HG03097 (cell line): ENCODE results near the gene DSE.

Experiments used
- ATAC-seq: cut with Tn5 transposase; IDR thresholded peaks from one replicate; pipeline ENCODE4 v1.9.1; 2021; ENCODE audit not compliant: unreplicated experiment, low FRiP score

Gene DSE

DNA sequence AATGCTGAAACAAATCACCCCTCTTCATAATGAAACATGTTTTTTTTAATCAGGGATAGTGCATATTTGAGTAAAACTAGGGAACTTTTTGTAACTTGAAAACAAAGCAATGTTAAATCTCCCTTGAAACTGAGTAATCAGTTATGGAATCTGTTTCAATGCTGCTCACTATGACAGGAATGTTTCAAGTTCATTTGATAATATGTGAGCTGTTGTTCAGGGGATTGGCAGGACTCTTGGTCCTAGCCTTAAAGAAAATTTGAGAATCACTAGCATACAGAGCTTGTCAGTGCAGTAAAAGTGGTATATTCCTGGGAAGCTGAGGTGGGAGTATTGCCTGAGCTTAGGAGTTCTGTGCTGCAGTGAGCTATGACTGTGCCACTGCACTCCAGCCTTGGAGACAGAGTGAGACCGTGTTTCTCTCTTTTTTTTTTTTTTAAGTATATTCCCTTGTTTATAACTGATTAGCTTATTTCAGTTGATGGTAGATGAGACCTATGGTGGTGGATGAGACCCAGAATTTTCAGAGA is 68.8 kb downstream of the DSE start:
- ATAC-seq, result no peak

DNA sequence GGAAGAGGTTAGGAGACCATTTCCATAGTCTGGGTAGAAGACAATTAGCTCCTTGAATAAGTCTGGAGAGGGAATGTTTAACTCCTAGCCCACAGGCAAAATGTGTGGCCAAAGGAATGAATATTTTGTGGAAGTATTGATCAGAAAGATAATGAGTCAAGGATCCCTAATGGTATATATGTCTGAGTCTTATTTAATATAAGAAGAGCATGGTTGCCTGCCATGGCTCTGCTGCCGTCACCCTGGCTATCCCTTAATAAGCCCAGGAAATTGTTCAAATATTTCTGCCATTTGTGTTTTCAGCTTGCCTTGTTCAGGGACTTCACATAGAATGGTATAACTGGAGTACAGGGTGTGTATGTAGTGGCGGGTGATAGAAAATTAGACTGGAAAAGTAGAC is 72.4 kb downstream of the DSE start:
- ATAC-seq, result no peak

DNA sequence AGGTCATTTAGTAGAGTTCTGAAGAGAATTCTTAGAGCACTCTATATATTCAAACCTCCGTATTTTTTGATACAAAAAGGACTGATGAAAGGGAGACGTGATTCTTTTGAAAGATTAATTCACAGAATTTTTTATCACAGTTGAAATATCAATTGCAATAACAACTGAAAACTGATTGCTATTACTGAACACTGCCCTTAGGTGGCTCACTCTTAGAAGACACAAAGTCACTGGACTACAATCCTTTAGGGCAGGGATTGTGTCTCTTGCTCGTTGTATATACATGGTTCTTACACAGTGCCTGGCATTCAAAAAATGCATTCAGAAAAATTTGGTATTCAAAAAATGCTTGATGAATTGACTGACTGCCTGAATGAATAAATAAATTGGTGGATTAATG is 73.3 kb downstream of the DSE start:
- no peak for ATAC-seq

DNA sequence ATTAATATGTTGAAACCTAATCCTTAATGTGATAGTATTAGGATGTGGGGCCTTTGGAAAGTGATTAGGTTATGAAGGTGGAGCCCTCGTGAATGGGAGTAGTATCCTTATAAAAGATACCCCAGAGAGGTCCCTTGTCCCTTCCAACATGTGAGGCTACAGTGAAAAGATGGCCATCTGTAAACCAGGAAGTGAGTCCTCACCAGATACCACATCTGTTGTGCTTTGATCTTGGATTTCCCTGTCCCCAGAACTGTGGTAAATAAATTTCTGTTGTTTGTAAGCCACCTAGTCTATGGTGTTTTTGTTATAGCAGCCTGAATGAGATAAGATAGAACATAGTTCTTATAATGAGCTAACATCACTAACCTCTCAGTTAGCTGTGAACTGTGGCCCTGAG is 73.8 kb downstream of the DSE start:
- no peak for ATAC-seq

DNA sequence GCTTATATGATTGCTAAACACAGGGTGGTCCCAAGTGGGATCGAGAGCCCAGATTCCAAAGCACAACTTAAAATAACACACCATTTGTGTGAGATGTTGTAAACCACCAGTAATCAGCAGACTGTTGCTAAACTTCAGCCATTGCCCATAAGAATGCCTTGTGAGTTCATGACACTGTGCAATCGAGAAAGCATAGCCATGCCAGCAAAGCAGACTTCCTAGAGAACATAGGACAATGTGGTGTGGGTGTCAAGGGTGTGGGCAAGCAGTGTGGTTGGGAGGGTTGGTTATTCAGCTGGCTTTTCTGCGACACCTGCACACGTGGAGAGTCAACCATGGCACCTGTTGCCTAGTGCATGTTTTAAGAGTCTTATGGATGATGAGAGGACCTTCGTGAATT is 74.4 kb downstream of the DSE start:
- ATAC-seq, result no peak

DNA sequence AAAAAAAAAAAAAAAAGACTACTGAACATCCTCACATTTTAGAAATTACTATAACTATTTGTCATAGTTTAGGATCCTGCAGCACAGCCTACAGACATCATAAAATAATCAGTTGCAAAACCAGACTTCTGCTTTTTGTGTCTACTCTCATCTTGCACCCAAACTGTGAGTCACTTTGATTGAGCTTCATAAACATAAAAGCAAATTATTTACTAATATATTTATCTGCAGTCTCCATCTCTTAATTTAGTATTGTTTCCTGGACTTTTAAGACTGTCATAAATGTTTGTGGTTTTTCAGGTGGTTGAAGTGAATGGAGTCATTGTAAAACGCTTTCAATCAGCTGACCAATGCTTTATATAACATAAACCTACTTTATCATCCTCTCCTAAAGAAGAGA is 75.7 kb downstream of the DSE start:
- no peak for ATAC-seq

DNA sequence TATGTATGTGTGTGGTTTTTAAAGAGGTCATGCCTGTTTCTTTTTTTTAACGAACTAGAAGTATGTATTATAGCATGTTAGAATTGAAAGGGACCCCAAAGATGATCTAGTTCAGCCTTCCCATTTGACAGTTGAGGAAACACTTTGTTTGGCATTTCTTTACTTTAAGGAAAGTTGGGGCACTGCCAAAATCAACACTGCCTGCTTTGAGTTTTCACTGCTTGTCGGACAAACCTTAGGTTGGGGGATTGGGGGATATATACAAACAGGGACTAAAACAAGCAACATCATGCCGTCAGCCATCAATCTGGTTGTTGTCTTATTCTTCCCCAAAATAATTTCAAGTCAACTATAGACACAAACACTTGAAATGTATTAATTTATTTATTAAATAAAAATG is 76.3 kb downstream of the DSE start:
- ATAC-seq, result no peak

DNA sequence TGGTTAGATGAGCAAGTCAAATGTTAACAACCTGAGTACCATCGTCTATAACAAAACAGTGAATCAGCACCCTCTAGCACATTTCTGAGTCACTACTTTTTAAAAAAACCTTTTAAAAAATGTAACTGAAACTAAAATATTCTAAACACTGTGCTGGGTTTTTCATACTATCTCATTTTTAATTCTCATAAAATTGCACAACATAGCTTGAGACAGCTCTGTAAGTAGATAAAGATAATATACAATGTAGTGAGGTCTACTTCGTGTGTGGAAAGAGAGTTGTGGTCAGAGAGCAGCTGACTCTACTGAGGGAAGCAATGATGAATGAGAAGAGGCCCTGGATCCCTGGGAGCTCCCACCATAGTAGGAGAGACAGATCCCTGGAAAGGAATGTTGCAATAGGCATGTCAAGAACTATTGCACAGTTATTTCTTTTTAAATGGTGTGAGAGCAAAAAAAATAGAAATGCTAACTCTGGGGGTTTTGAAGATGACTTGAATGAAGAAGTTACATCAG is 76.8 kb downstream of the DSE start:
- no peak for ATAC-seq

DNA sequence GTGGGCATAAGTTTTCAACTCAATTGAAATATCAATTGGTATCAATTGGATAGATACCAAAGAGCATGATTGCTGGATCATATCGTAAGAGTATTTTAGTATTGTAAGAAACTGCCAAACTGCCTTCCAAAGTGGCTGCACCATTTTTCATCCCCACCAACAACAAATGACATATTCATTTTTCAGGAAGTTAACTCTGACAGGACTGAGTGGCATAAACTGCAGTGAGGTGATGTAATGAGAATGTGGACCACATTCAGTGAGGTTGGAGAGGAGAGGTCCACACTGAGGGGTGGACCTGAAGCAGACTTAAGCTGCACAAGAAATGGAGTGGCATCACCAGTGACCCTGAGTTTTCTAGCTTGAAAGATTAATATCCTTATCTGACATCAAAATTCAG is 78.8 kb downstream of the DSE start:
- no peak for ATAC-seq

DNA sequence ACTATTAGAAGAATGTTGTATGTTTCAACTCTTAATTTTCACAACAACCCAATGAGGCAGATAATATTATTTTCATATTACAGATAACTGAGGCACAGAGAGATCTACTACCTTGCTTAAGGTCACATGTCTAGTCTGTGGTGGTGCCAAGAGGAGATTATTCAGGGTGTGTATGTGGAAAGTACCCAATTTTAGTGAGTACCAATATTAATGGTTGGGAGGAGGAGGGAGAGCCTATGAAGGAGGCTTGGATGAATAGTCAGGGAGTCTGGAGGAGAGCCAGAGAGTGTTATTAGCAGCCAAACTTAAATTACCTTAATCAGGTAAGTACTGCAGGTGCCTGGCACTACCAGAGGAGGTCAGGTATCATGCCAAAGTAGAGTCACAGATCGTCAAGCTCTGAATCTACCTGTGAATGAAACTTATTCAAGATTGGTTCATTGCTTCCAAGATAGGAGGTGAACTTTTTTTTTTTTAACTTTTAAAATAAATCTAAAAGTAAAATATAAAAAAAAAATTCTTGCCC is 79.5 kb downstream of the DSE start:
- no peak for ATAC-seq

DNA sequence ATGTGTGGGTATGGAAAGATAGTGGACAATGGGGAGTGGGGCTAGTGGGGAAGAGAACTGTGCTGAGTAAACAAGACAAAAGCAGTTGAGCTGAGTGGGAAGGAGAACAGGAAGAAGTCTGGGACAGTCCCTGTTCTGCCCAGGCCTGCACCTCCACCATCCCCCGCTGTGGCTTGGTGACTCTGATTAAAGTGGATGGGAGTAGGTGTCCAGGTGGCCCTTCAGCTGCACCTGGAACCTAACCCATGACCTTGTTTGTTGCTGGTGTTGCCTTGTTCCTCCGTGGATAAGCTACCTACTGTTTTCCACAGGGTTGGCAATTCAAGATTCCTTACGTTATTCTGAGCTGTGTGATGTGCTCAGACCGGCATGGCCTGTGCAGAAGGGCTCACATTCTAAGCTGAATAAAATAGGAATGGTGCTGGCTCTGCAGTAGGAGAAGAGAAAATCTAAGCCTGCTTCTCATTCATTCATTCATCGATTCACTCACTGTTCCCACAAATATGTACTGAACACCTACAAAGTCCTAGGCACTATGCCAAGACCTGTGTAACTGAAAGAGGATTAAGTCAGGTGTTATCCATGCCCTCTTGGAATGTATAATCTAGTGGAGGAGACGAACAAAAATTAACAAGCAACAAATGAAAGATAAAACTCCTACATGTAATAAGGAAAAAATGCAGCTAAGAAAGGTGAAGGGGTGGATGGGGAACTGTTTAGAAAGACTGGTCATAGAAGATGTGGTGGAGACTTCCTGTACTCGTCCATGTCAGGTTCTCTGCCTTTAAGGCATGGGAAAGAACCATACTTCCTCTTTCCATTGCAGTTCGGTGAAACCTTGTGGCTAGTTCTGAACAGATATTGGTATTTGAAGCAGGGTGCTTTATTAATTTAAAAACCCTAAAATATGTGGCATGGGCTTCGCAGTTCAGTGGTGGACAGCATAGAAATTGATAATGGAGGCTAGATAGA is 80.3 kb downstream of the DSE start:
- peak; percentile 69 for ATAC-seq

DNA sequence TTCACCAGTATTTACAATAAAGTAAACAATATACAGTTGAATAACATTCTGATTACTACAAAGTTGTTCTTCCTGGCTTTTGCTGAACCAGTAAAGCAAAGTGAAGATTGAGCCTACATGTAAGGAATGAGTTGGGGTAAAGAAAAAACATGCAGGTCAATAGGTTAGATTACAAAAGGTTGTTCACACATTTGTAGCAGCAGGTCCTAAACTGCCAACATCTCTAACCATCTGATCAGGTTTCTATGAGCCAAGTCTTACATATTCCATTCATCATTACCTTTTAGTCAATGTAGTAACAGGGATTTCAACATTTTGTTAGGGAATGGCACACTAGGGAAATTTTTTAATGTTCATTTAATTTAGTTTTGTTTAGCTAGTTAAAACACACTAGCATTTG is 81.2 kb downstream of the DSE start:
- no peak for ATAC-seq

DNA sequence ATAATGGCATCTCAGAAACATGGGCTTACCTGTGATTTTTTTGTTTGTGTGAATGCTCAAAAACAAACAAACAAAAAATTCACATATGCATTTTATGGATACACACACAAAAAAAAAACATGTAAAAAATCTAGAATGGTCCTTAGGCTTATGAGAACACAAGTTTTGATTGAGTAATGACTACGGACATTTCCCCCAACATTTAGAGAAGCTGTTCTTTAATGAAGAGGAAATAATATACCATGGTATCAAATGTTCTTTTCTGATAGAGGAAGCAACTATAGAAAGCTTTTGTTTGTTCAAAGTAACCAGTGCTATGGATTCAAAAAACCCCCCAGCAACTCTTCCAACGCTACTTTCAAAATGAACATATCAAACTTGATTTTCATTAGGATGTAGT is 81.8 kb downstream of the DSE start:
- no peak for ATAC-seq

DNA sequence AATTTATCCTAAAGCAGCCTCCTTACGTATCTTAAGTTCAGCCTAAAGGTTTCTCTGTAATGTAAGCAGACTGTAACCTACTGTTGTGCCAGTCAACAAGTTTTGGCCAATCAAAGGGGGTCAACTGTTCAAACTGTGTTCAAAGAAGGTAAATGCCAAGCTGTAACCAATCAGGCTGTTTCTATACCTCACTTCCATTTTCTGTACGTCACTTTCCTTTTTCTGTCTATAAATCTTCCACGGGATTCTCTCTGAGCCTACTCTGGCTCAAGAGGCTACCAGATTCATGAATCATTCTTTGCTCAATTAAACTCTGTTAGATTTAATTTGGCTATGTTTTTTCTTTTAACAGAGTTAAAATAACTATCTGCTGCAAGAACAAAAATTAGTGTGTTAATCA is 85.4 kb downstream of the DSE start:
- ATAC-seq, result no peak

DNA sequence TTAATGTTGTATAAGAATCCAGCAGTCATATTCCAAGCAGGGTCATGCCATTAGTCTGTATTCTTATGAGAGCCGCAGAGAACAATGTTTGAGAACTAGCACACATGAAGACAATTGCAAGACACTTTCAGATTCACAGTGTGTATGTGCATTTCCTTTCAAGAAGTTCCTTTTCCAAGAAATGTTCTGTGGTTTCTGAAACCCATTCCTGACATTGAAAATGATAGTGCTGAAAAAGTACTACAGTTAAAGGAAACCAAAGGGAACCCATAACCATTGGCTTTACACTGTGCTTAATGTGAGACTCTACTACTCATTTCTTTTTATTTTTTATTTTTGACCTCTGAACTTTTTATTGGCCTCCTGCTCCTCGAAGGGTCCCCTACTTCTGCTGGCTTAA is 86.2 kb downstream of the DSE start:
- no peak for ATAC-seq

DNA sequence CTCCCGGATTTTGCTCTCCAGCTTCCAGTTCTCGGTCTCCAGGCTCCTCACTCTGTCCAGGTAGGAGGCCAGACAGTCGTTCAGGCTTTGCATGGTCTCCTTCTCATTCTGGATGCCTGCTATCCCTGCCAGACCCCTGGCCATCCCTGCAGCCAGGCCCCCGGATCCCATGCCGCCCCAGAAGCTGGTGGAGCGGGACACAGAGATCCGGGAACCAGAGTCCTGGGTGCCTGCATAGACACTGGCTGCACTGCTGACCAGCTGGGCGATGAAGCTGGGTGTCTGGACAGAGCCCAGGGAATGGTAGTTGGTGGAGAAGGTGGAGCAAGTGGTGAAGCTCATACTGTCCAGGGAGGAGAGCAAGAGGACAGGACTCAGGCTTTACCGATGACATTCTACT is 87.5 kb downstream of the DSE start:
- ATAC-seq, result no peak

DNA sequence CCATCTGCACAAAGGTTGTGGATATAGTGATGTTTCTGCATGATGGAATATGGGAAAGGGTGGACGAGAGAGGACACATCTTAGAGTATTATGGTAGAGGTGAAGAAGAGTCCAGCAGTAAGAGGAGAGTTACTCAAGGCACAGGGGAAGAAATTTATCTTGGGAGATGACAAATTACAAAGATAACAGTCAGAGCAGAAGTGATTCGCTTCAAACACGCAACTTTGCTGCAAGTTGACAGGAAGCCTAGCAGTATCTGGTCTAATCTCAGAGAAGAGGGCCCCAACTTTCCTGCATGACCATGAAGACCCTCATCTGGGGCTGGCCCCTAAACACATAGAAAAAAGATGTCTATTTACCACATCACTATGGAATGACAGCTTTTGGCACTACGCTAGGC is 89.2 kb downstream of the DSE start:
- ATAC-seq, result no peak

DNA sequence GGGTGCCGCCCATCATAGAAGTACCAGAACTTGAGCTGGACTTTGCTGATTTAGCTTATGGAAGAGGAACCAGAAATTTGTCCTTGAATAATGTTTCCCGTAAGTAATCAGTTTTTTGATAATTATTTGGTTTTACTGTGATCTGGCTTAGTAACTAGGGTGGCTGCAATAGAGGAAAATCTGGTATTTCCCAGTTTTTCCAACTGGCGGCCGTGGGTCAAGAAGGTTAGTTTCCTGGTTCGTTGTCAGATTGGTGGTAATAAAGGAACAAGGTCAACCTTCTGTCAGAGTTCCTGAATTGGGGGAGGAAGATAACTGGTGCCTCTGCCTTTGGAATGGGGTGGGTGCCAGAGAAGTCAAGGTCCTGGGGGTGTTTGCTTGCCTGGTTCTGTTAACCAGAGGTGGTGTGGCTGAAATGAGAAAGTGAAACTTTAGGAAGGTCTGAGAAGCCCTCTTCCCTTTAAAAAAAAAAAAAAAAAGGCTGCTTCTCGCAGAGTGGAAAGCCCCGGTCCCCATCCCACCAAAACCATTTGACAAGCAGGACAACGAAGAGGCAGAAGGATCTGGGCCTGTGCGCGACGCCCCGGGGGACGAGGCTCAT is 90.7 kb downstream of the DSE start, which contains the start of gene CALHM6:
TSS of gene CALHM6 (plus strand) at position 45 of the 601 bp plus-strand sequence. CDS start at position 600, 555 bp downstream.
- ATAC-seq, result peak; percentile 7

DNA sequence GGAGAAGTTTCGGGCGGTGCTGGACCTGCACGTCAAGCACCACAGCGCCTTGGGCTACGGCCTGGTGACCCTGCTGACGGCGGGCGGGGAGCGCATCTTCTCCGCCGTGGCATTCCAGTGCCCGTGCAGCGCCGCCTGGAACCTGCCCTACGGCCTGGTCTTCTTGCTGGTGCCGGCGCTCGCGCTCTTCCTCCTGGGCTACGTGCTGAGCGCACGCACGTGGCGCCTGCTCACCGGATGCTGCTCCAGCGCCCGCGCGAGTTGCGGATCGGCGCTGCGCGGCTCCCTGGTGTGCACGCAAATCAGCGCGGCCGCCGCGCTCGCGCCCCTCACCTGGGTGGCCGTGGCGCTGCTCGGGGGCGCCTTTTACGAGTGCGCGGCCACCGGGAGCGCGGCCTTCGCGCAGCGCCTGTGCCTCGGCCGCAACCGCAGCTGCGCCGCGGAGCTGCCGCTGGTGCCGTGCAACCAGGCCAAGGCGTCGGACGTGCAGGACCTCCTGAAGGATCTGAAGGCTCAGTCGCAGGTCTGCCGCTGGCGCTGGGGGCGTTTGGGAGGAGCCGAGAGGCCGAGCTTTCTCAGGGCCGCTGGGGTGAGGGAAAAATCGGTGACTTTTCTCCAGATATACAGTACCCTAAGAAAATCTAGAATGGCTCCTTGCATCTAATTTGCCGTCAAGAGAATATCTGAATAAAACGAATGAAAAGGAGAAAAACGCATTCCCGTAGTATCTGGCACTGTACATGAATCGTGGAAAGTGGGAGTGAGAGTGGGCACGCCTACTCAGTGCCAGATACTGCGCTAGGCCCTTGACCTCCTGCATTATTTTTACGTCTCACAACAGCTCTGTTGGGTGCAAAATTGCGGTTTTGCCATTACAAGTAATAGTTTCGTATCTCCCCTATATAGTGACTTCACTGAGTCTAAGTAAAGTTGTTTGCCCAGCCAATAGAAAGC is 91.5 kb downstream of the DSE start:
- peak; percentile 72 for ATAC-seq

DNA sequence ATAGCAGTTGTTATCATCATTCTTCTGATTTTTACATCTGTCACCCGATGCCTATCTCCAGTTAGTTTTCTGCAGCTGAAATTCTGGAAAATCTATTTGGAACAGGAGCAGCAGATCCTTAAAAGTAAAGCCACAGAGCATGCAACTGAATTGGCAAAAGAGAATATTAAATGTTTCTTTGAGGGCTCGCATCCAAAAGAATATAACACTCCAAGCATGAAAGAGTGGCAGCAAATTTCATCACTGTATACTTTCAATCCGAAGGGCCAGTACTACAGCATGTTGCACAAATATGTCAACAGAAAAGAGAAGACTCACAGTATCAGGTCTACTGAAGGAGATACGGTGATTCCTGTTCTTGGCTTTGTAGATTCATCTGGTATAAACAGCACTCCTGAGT is 92.6 kb downstream of the DSE start:
- ATAC-seq, result no peak
